Iris pigment epithelial cell (primary cell): ENCODE measurements around the gene PAN3.

ENCODE experiments used
- DNase-seq: peaks from one replicate; pipeline ENCODE4 v3.0.0-alpha.2; 2011; ENCODE audit warnings: low read depth

Gene PAN3

GRCh38 chr13:28338742-28339141, 200.4 kb downstream of the PAN3 start:
- DNase-seq = no peak

- peak; percentile 79 for DNase-seq
Measured at GRCh38 chr13:28339419-28339818, 201.1 kb downstream of the PAN3 start.

GRCh38 chr13:28340272-28340793, 202.0 kb downstream of the PAN3 start:
- no peak for DNase-seq

GRCh38 chr13:28342251-28342650, 203.9 kb downstream of the PAN3 start:
- no peak for DNase-seq

- DNase-seq = no peak
Measured at GRCh38 chr13:28344163-28344562, 205.8 kb downstream of the PAN3 start.
